Measurements from ENCODE around the gene CHD5.

- no peak for TF ChIP-seq CTCF (IDR thresholded peaks at IDR 0.05)
- no peak for TF ChIP-seq MYBL2 (CRISPR knock-in tag; IDR thresholded peaks at IDR 0.05)
- TF ChIP-seq ZNF423 (CRISPR knock-in tag; IDR thresholded peaks at IDR 0.05) = 0 out of 2 replicates have a peak, but pooled peaks have one; percentile 21
- TF ChIP-seq ELF4 (CRISPR knock-in tag; IDR thresholded peaks at IDR 0.05; ENCODE audit: low read depth) = no peak
- TF ChIP-seq ATF3 (CRISPR knock-in tag; conservative IDR thresholded peaks at IDR 0.05) = no peak
- no peak for TF ChIP-seq CREB1 (CRISPR knock-in tag; IDR thresholded peaks at IDR 0.05)
Observed at GRCh38 chr1:6080469-6080868, 99.7 kb downstream of the CHD5 start.
